NCI-H1694 treated with DMSO at 0.1 percent for 48 hours (cell line): Measurements from ENCODE around the gene CDK2AP2.
"Not testable (repeated sequence)": the region's sequence is repeated elsewhere in the genome, so short reads cannot be mapped to it uniquely, and the experiment has no call there.

Source experiments
- DNase-seq: peaks from one replicate; lab custom pipeline; 2025; lab: John Stamatoyannopoulos, UW

CDK2AP2 gene

GRCh38 chr11:67523556-67524479 lies 15.9 kb upstream of the CDK2AP2 start:
- DNase-seq: no peak

GRCh38 chr11:67522844-67523555 lies 15.0 kb upstream of the CDK2AP2 start, which contains the start of gene CABP2:
Gene CABP2 (minus strand): TSS chr11:67523446. CDS start chr11:67523326, 120 bp downstream.
- DNase-seq: no peak

DNA sequence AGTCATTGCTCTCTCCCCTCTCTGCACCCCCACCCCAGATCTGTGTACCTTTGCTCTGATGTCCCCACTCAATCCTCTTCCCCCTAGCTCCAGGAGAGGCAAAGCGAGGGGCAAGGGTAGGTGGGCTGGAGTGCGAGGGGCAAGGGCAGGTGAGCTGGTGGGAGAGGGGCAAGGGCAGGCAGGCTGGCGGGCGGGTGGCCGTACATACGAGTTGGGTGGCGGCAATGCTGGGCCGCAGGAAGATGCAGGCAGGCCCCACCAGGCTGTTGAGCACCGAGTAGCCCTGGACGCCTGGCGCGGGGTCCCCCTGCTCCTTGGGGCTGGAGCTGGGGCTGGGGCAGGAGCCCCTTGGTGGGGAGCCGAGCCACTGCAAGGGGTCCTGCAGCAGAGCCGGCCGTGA lies 14.4 kb upstream of the CDK2AP2 start:
- DNase-seq: no peak

GRCh38 chr11:67521924-67522323 lies 14.0 kb upstream of the CDK2AP2 start:
- no peak for DNase-seq

- DNase-seq: no peak
These were observed 13.2 kb upstream of the CDK2AP2 start for GRCh38 chr11:67520856-67521824.

DNA sequence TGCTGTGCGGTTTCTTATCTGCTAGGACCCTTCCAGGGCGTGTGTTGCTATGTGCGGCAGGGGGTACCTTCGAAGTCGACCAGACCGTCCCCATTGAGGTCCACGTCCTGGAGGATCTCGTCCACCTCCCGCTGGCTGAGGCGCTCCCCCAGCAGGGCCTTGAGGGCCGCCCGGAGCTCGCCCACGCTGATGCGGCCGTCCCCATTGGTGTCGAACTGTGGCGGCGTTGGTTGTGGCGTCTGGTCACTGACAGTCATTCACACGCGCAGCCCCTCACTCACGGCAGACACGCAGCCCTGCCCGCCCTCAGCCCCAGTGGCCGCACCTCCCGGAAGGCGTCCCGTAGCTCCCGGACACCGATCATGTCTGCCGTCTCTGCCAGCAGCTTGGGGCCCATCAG lies 11.8 kb upstream of the CDK2AP2 start:
- DNase-seq: no peak

- DNase-seq: no peak
These were observed 10.0 kb upstream of the CDK2AP2 start for GRCh38 chr11:67517784-67518552.

DNA sequence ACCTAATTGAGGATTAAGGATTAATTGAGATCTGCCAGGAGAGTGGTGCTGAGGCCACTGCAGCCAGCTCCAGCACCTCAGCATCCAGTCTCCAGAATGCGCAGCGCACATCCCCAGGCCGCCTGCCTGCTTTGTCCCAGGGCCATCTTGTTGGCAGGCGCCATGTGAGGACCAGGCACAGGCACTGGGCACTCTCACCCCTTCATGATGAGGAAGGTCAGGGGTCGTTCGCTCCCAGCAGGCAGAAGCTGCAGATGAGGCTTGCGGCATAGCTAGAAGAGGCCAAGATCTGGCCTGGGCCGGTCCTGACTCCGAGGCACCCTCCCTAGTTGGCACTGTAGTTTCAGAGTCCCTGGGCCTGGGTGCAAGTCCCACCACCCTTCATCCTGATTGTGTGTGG lies 8.8 kb upstream of the CDK2AP2 start:
- DNase-seq: no peak

- no peak for DNase-seq
These were observed 6.2 kb upstream of the CDK2AP2 start for GRCh38 chr11:67514116-67514515.

DNA sequence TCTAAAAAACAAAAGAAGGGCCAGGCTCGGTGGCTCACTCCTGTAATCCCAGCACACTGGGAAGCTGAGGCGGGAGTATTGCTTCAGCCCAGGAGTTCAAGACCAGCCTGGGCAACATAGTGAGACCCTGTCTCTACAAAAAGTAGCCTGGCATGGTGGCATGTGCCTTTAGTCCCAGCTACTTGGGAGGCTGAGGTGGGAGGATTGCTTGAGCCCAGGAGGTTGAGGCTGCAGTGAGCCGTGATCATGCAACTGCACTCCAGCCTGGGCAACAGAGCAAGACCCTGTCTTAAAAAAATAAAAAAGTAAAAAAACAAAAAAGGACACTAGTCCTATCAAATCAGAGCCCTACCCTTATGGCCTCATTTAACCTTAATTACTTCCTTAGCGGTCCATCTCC lies 3.6 kb upstream of the CDK2AP2 start:
- DNase-seq: not testable (repeated sequence)

DNA sequence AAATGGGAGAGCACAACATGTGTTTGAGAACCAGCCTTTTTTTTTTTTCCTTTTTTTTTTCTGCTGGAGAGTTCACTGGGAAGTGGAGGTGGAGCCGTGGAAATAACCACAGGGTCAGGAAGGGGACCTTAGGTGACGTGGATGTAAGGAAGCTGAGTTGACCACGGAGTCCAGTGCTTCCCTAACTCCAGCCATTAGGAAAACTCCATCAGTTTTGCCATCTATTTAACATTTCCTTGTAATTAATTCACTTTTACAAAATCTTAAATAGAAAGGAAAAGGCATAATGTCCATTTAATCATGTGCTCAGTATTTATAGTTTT lies 2.0 kb upstream of the CDK2AP2 start:
- no peak for DNase-seq

DNA sequence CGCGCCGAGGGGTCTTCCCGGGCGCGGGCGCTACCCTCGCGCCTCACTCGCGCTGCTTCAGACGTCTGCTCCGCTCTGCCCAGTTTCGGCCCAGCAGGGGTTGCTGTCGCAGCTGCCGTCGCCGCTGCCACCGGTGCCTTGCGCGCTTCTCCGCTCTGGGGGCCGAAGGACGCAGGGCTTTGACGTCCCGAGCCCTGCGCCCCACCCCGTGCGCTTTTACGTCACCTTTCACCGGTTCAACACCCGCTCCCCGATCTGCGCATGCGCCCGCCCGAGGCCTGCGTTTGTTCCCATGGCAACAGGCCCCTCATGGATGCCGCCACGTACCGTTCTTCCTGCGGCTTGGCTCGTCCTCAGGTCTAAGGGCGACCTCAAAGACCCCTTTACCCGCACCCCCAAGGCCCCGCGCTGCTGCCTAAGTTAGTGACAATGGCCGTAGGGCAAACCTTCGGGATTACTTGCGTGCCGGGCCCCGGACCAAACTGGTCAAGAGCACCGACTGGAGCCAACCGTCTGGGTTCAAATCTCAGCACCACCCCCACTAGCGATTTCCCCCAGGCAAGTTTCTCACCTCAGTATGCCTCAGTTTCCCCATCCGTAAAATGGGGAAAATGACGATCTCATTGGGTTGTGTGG lies 642 bp upstream of the CDK2AP2 start:
- peak; percentile 76 for DNase-seq

- no peak for DNase-seq
These were observed 609 bp downstream of the CDK2AP2 start for GRCh38 chr11:67507242-67507863.

DNA sequence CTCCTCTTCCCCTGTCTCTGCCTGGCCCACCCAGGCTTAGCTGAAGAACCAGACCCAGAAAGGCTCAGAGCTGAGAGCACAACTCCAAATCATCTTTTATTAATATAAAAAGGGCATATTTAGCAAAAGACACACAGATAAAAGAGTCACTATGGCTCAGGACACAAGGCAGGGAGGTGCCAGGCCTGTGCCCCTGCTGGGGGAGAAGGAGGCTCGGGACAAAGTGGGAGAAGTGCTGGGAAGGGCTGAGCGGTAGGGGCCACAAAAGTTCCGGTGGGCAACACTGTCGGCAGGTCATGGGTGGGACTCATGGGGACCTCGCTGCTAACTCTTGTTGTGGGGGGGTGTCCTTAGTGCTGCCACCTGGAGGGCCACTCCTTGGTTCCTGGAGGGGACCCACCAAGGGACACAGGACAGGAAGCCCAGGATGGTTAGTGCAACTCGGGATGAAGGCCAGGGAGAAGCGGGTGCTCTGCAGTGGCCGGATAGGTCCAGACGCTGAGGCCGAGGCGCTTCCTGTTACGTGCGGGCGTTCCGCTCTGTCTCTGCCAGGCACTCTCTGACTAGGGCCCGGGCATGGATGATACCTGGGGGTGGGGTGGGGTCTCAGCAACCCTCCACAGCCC lies 1.4 kb downstream of the CDK2AP2 start:
- DNase-seq: no peak

DNA sequence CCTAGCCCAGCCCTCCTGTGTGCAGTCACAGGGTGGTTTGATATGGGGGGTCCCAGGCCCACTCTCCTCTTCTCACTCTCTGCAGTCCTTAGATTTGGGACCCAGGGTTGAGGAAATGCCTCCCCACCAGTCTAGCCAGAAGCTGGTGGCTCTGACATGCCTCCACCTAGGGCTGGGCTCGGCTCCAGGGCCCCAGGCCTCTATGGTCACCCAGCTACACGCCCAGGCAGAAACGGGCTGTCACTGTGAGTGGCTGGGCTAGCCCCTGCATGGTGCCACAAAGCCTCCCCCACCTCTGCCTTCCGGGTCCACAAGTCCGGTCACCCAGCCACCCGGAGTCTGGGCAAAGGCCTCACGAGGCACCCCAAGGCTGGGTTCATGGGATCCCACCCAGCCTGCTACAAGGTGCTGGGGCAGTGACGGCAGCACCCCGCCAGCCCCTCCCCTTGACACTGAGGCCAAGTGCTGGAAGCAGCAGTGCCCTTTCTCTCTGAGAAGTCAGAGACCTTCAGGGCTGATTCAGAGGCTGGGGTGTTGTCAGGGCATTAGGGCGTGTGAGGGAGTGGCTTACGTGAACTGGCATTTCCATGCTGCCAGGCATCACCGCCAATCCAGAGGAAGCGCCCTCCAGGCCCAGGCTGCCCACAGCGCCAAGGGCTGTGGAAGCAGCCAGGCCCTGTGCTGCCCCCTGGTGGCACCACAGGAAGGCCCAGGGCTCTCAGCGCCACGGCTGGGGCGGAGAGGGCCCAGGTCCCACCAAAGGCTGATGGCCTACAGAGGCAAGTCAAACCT lies 2.2 kb downstream of the CDK2AP2 start:
- peak; percentile 74 for DNase-seq

DNA sequence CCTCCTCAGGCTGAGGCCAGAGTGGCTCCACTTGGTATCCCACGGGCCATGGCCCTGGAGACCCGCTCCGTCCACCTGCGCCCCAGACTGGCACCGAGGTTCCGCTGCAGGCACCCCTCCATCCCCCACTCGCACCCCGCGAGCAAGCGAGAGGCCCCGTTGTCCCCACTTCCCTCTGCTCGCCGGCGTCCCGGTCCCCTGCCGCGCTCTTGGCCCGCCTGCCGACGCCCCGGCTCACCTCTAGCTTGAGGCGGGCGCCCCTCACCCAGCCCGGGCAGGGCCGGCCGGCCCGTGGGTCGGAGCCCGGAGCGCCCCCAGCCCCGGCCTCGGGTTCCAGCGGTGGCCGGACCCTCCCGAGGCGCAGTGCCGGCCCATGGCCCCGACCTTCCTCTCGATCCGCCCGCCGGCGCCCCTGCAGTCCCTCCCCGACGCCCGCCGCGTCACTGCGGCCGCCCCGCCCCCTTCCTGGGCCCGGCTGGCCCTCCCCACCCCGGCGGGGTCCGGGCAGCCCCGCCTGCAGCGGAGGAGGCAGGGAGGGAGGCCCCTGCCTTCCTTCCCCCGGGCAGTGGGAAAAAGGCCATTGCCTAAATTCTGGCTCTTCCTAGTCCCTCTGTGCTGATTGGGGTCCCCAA lies 2.9 kb downstream of the CDK2AP2 start, which contains the start of gene PITPNM1:
Gene PITPNM1 (minus strand): TSS at position 414 of the 632 bp plus-strand sequence. CDS start 1,183 bp downstream, outside the sequence.
- DNase-seq: no peak

GRCh38 chr11:67504005-67504949 lies 3.7 kb downstream of the CDK2AP2 start:
- no peak for DNase-seq
